Measurements from ENCODE around the gene PTPN2.
"Not testable (repeated sequence)": the region's sequence is repeated elsewhere in the genome, so short reads cannot be mapped to it uniquely, and the experiment has no call there.

The PTPN2 gene

DNA sequence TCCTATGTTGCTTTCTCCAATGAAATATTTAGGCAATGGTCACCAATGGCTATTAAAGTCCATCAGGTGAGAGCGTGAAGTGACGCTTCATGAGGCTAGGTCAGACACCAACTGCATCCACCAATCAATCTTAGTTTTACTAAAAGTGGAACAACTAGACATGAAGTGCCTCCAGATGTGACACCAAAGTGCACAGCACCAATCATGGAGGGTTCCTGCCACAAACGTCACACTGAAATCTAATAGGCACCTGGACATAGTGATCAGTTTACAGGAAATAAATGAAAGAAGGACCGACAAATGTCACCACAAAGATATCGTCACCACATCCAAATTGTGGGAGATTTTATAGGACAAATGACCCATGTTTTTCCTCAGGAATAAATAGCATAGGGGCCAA is 110.7 kb downstream of the PTPN2 start:
- peaks cover 5% of the 10 kb centered on the region for H3K36me3 Mint-ChIP-seq (ENCODE audit: low read depth)
- H3K27ac Mint-ChIP-seq, result no peak overlapping the region
- H3K9me3 Mint-ChIP-seq, result peaks cover 4% of the 10 kb centered on the region
- H3K27me3 Mint-ChIP-seq (ENCODE audit: low read depth), result no peaks in the 10 kb centered on the region
- H3K4me3 Mint-ChIP-seq, result peak overlapping the region; percentile 12
- peaks cover 6% of the 10 kb centered on the region for H3K4me1 Mint-ChIP-seq (ENCODE audit: low read depth)

- Mint-ChIP-seq H3K36me3 (ENCODE audit: low read depth) (peaks cover 5% of the 10 kb centered on the region), H3K27me3 (ENCODE audit: low read depth) (no peaks in the 10 kb centered on the region), H3K9me3 (peaks cover 4% of the 10 kb centered on the region), H3K27ac (no peak overlapping the region), H3K4me3 (no peak overlapping the region), H3K4me1 (ENCODE audit: low read depth) (peaks cover 6% of the 10 kb centered on the region)
These were observed 111.9 kb downstream of the PTPN2 start for GRCh38 chr18:12772111-12772510.

DNA sequence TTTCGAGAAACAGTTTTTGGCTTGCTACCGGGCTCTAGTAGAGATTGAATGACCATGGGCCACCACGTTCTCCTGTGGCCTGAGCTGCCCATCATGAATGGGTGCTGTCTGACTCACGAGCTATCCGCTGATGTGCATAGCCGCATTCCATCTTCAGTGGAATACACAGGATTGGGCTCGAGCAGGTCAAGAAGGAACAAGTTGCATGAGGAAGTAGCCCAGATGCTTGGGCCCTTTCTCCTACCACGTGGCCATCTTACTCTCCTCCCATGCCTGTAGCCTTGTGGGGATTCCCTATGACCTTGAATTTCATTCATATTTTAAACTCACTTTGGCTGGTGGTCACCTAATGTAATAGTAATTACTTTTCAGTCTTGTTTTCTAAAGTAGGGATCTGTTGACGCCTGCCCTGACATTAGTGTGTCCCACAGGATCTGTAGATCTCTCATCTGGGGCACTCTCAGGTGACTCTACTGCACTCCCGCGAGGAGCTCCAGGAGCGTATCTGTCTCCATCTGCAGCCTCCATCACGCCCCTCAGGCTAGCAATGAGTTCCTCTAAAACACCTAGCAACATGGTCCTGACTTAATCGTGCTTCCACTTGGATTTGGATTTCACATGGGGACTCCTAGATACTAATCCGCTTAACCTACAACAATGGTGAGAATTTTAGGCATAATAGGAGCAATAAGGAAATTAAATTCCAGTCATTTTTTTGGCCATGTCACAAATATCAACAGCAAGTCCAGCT is 113.4 kb downstream of the PTPN2 start:
- peaks cover 6% of the 10 kb centered on the region for H3K4me1 Mint-ChIP-seq (ENCODE audit: low read depth)
- no peak overlapping the region for H3K27ac Mint-ChIP-seq
- no peak overlapping the region for H3K4me3 Mint-ChIP-seq
- no peaks in the 10 kb centered on the region for H3K9me3 Mint-ChIP-seq
- no peaks in the 10 kb centered on the region for H3K27me3 Mint-ChIP-seq (ENCODE audit: low read depth)
- no peaks in the 10 kb centered on the region for H3K36me3 Mint-ChIP-seq (ENCODE audit: low read depth)

GRCh38 chr18:12769644-12770440 is 114.2 kb downstream of the PTPN2 start:
- Mint-ChIP-seq H3K4me3 (no peak overlapping the region), H3K27ac (no peak overlapping the region)

GRCh38 chr18:12769136-12769535 is 114.9 kb downstream of the PTPN2 start:
- Mint-ChIP-seq H3K4me1 (ENCODE audit: low read depth) (peaks cover 3% of the 10 kb centered on the region), H3K27me3 (ENCODE audit: low read depth) (no peaks in the 10 kb centered on the region), H3K9me3 (no peaks in the 10 kb centered on the region), H3K27ac (no peak overlapping the region), H3K36me3 (ENCODE audit: low read depth) (no peaks in the 10 kb centered on the region), H3K4me3 (no peak overlapping the region)

More at GRCh38 chr18:12769644-12770440, 114.2 kb downstream of the PTPN2 start:
- H3K9me3 Mint-ChIP-seq, result no peaks in the 10 kb centered on the region
- H3K27me3 Mint-ChIP-seq (ENCODE audit: low read depth), result no peaks in the 10 kb centered on the region
- peaks cover 6% of the 10 kb centered on the region for H3K4me1 Mint-ChIP-seq (ENCODE audit: low read depth)
- H3K36me3 Mint-ChIP-seq (ENCODE audit: low read depth), result no peaks in the 10 kb centered on the region

DNA sequence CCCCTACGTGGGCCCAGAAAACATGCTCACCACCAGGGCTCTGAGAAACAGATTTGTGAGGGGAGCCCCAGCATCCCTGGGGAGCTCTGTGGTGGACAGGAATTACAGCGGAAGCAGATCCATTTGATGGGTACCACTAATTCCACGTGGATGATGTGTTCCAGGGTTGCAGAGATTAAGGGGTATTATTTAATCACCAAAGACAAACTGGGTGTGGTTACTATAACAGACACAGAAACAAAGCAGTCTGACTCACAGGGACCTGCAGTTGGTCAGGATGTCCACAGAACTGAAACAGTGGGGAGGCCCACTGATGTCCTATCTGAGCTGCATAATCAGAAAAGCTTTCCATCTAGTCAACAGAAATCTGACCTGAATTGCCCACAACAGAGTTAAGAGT is 115.4 kb downstream of the PTPN2 start:
- Mint-ChIP-seq H3K27ac (no peak overlapping the region), H3K9me3 (no peaks in the 10 kb centered on the region), H3K4me3 (no peak overlapping the region), H3K4me1 (ENCODE audit: low read depth) (no peaks in the 10 kb centered on the region), H3K36me3 (ENCODE audit: low read depth) (peaks cover 2% of the 10 kb centered on the region), H3K27me3 (ENCODE audit: low read depth) (no peaks in the 10 kb centered on the region)

DNA sequence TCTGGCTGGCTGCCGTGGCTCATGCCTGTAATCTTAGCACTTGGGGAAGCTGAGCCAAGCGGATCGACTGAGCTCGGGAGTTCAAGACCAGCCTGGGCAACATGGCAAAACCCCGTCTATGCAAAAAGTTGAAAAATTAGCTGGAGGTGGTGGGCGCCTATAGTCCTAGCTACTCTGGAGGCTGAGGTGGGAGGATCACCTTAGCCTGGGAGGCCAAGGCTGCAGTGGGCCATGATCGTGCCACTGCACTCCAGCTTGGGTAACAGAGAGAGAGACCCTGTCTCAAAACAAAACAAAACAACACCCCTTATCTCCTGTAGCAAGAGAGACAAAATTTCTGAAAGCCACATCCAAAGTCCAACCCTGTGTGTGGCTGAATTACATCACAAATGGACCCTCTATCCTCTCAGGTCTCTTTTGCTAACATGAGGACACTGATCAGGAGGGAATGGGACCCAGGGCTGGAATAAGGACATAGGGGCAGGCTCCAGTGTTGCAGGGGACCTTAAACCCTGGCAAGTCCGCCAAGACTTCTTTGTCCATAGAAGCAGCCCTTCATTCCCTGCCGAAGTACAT is 116.4 kb downstream of the PTPN2 start:
- peaks cover 2% of the 10 kb centered on the region for H3K36me3 Mint-ChIP-seq (ENCODE audit: low read depth)
- H3K4me1 Mint-ChIP-seq (ENCODE audit: low read depth), result no peaks in the 10 kb centered on the region
- no peaks in the 10 kb centered on the region for H3K27me3 Mint-ChIP-seq (ENCODE audit: low read depth)
- no peak overlapping the region for H3K27ac Mint-ChIP-seq
- no peak overlapping the region for H3K4me3 Mint-ChIP-seq
- H3K9me3 Mint-ChIP-seq, result no peaks in the 10 kb centered on the region

- no peak overlapping the region for H3K27ac Mint-ChIP-seq
- peaks cover 2% of the 10 kb centered on the region for H3K36me3 Mint-ChIP-seq (ENCODE audit: low read depth)
These were observed 117.0 kb downstream of the PTPN2 start for GRCh38 chr18:12766986-12767433.

GRCh38 chr18:12765586-12765985 is 118.5 kb downstream of the PTPN2 start:
- Mint-ChIP-seq H3K36me3 (ENCODE audit: low read depth) (peaks cover 2% of the 10 kb centered on the region), H3K27me3 (ENCODE audit: low read depth) (no peaks in the 10 kb centered on the region), H3K9me3 (no peaks in the 10 kb centered on the region), H3K4me1 (ENCODE audit: low read depth) (no peaks in the 10 kb centered on the region), H3K27ac (no peak overlapping the region), H3K4me3 (no peak overlapping the region)

More at GRCh38 chr18:12766986-12767433, 117.0 kb downstream of the PTPN2 start:
- Mint-ChIP-seq H3K9me3 (no peaks in the 10 kb centered on the region), H3K4me1 (ENCODE audit: low read depth) (no peaks in the 10 kb centered on the region), H3K27me3 (ENCODE audit: low read depth) (no peaks in the 10 kb centered on the region), H3K4me3 (no peak overlapping the region)

GRCh38 chr18:12765126-12765525 is 118.9 kb downstream of the PTPN2 start:
- Mint-ChIP-seq H3K27ac (no peak overlapping the region), H3K27me3 (ENCODE audit: low read depth) (no peaks in the 10 kb centered on the region), H3K4me3 (no peak overlapping the region), H3K36me3 (ENCODE audit: low read depth) (peaks cover 2% of the 10 kb centered on the region), H3K4me1 (ENCODE audit: low read depth) (no peaks in the 10 kb centered on the region), H3K9me3 (no peaks in the 10 kb centered on the region)

GRCh38 chr18:12758566-12758965 is 125.5 kb downstream of the PTPN2 start:
- not testable (repeated sequence) for H3K27ac Mint-ChIP-seq; H3K4me1 Mint-ChIP-seq (ENCODE audit: low read depth); H3K4me3 Mint-ChIP-seq; H3K9me3 Mint-ChIP-seq; H3K36me3 Mint-ChIP-seq (ENCODE audit: low read depth); H3K27me3 Mint-ChIP-seq (ENCODE audit: low read depth)

GRCh38 chr18:12756619-12757239 is 127.3 kb downstream of the PTPN2 start:
- H3K4me1 Mint-ChIP-seq (ENCODE audit: low read depth); H3K9me3 Mint-ChIP-seq; H3K4me3 Mint-ChIP-seq; H3K36me3 Mint-ChIP-seq (ENCODE audit: low read depth); H3K27ac Mint-ChIP-seq; H3K27me3 Mint-ChIP-seq (ENCODE audit: low read depth): not testable (repeated sequence)

GRCh38 chr18:12755606-12756005 is 128.4 kb downstream of the PTPN2 start:
- H3K9me3 Mint-ChIP-seq; H3K27me3 Mint-ChIP-seq (ENCODE audit: low read depth); H3K27ac Mint-ChIP-seq; H3K4me1 Mint-ChIP-seq (ENCODE audit: low read depth); H3K4me3 Mint-ChIP-seq; H3K36me3 Mint-ChIP-seq (ENCODE audit: low read depth): not testable (repeated sequence)

- Mint-ChIP-seq H3K9me3 (no peaks in the 10 kb centered on the region), H3K27ac (no peak overlapping the region), H3K36me3 (ENCODE audit: low read depth) (peaks cover 1% of the 10 kb centered on the region), H3K27me3 (ENCODE audit: low read depth) (no peaks in the 10 kb centered on the region), H3K4me3 (no peak overlapping the region), H3K4me1 (ENCODE audit: low read depth) (peaks cover 9% of the 10 kb centered on the region)
These were observed 129.5 kb downstream of the PTPN2 start for GRCh38 chr18:12754511-12754910.

All from T-helper 1 cell treated with Interleukin-12 subunit alpha and Interleukin-12 subunit beta and Interleukin-4 antibody, amounts not matched to agents 30 μg/mL and 1 μg/mL, for 36 hours (primary cell).